SK-N-SH treated with all-trans-retinoic acid at 6 μM for 48 hours (cell line): ENCODE results near the gene CNOT6L.

ENCODE experiments used
- ARNTL ChIP-seq: fragments of 450-650 bp; formaldehyde crosslinking; IDR thresholded peaks from 2 replicates; pipeline ENCODE4 v1.5.0; 2020; ENCODE audit warnings: low read depth, mild to moderate bottlenecking, moderate library complexity, borderline replicate concordance
- ESRRG ChIP-seq: fragments of 250-450 bp; sonication (Bioruptor Pico); IDR thresholded peaks from 2 replicates; pipeline ENCODE4 v1.6.1; 2021; ENCODE audit warnings: mild to moderate bottlenecking
- RARB ChIP-seq: fragments of 250-450 bp; sonication (Bioruptor Pico); IDR thresholded peaks from 2 replicates; pipeline ENCODE4 v1.8.0; 2021; ENCODE audit warnings: mild to moderate bottlenecking, moderate library complexity
- ZC3H10 ChIP-seq: fragments of 250-450 bp; sonication (Bioruptor Pico); IDR thresholded peaks from 2 replicates; pipeline ENCODE4 v1.5.1; 2021; ENCODE audit warnings: mild to moderate bottlenecking, moderate library complexity
- ZFP3 ChIP-seq: fragments of 250-450 bp; sonication (Bioruptor Pico); IDR thresholded peaks from 2 replicates; pipeline ENCODE4 v1.5.0; 2020; ENCODE audit warnings: mild to moderate bottlenecking, moderate library complexity
- ZFP30 ChIP-seq: fragments of 450-650 bp; formaldehyde crosslinking; IDR thresholded peaks from 2 replicates; pipeline ENCODE4 v1.5.0; 2022; ENCODE audit warnings: mild to moderate bottlenecking, moderate library complexity
- ZNF70 ChIP-seq: fragments of 450-650 bp; formaldehyde crosslinking; IDR thresholded peaks from 2 replicates; pipeline ENCODE4 v1.5.0; 2020; ENCODE audit warnings: mild to moderate bottlenecking, moderate library complexity
- TF ChIP-seq, protein P1 (sequence below): fragments of 250-450 bp; sonication (Bioruptor Pico); IDR thresholded peaks from 2 replicates; pipeline ENCODE4 v1.8.0; 2021; ENCODE audit warnings: low read depth, mild to moderate bottlenecking, moderate library complexity, borderline replicate concordance
- TF ChIP-seq, protein P2 (sequence below): fragments of 250-450 bp; sonication (Bioruptor Pico); IDR thresholded peaks from 2 replicates; pipeline ENCODE4 v1.8.0; 2020; ENCODE audit warnings: mild to moderate bottlenecking, moderate library complexity, borderline replicate concordance

DNA sequence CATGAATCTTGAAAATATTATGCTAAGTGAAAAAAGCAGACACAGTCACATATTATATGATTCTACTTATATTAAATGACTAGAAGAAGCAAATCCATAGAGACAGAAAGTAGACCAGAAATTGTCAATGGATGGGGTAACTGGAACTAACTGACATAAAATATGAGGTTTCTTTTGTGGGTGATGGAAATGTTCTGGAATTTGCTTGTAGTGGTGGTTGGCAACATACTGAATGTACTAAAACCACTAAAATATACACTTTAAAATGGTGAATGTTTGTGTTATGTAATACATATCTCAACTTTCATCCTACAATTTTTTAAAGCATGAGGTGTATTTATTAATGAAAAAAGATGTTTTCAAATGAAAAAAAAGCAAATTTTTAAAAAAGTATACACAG is 14.7 kb downstream of the CNOT6L start:
- TF ChIP-seq ZFP3 (CRISPR knock-in tag) (no peak), ZNF70 (no peak), ARNTL (CRISPR knock-in tag) (no peak), ESRRG (CRISPR knock-in tag) (no peak), RARB (CRISPR knock-in tag) (no peak), ZFP30 (CRISPR knock-in tag) (no peak), ZC3H10 (no peak)
- TF ChIP-seq, protein P1, sequence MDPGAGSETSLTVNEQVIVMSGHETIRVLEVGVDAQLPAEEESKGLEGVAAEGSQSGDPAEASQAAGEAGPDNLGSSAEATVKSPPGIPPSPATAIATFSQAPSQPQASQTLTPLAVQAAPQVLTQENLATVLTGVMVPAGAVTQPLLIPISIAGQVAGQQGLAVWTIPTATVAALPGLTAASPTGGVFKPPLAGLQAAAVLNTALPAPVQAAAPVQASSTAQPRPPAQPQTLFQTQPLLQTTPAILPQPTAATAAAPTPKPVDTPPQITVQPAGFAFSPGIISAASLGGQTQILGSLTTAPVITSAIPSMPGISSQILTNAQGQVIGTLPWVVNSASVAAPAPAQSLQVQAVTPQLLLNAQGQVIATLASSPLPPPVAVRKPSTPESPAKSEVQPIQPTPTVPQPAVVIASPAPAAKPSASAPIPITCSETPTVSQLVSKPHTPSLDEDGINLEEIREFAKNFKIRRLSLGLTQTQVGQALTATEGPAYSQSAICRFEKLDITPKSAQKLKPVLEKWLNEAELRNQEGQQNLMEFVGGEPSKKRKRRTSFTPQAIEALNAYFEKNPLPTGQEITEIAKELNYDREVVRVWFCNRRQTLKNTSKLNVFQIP (CRISPR knock-in tag): no peak
- TF ChIP-seq, protein P2, sequence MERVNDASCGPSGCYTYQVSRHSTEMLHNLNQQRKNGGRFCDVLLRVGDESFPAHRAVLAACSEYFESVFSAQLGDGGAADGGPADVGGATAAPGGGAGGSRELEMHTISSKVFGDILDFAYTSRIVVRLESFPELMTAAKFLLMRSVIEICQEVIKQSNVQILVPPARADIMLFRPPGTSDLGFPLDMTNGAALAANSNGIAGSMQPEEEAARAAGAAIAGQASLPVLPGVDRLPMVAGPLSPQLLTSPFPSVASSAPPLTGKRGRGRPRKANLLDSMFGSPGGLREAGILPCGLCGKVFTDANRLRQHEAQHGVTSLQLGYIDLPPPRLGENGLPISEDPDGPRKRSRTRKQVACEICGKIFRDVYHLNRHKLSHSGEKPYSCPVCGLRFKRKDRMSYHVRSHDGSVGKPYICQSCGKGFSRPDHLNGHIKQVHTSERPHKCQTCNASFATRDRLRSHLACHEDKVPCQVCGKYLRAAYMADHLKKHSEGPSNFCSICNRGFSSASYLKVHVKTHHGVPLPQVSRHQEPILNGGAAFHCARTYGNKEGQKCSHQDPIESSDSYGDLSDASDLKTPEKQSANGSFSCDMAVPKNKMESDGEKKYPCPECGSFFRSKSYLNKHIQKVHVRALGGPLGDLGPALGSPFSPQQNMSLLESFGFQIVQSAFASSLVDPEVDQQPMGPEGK: no peak
